Activated naive CD4-positive, alpha-beta T cell treated with anti-CD3 and anti-CD28 coated beads, Interleukin-2, amount 10 ng/mL, durations not matched to agents 7 days and 5 days (primary cell): ENCODE results near the gene THSD1.
"Not testable (repeated sequence)": the region's sequence is repeated elsewhere in the genome, so short reads cannot be mapped to it uniquely, and the experiment has no call there.

ENCODE experiments used
- CTCF ChIA-PET: fragments of 350-600 bp; sonication (Branson Sonifier 250); formaldehyde crosslinking; loops from one replicate; lab custom pipeline; 2021; ENCODE audit warnings: antibody characterized with exemption; lab: Charles Lee
- DNase-seq: peaks from one replicate; pipeline ENCODE4 v3.0.0-alpha.2; 2020
- H3K27ac Mint-ChIP-seq: one replicate; pipeline ENCODE4 v1.8.0; 2021; ENCODE audit warnings: mild to moderate bottlenecking, moderate library complexity, mixed read lengths
- H3K27me3 Mint-ChIP-seq: one replicate; pipeline ENCODE4 v1.8.0; 2021; ENCODE audit warnings: mild to moderate bottlenecking, mixed read lengths
- H3K36me3 Mint-ChIP-seq: one replicate; pipeline ENCODE4 v1.8.0; 2021; ENCODE audit warnings: mixed read lengths
- H3K4me1 Mint-ChIP-seq: one replicate; pipeline ENCODE4 v1.8.0; 2021; ENCODE audit warnings: mixed read lengths
- H3K4me3 Mint-ChIP-seq: one replicate; pipeline ENCODE4 v1.8.0; 2021; ENCODE audit warnings: mild to moderate bottlenecking, moderate library complexity, mixed read lengths
- H3K9me3 Mint-ChIP-seq: one replicate; pipeline ENCODE4 v1.8.0; 2021; ENCODE audit warnings: mixed read lengths

THSD1 gene

GRCh38 chr13:52446265-52446664 lies 40.3 kb upstream of the THSD1 start:
- no peaks in the 10 kb centered on the region for H3K27me3 Mint-ChIP-seq
- CTCF ChIA-PET = interaction anchor here (0.7 kb wide), 1 partner anchor 15 kb away, joined by 3 read pairs; no protein-coding TSS in a partner anchor
- DNase-seq = no peak

DNA sequence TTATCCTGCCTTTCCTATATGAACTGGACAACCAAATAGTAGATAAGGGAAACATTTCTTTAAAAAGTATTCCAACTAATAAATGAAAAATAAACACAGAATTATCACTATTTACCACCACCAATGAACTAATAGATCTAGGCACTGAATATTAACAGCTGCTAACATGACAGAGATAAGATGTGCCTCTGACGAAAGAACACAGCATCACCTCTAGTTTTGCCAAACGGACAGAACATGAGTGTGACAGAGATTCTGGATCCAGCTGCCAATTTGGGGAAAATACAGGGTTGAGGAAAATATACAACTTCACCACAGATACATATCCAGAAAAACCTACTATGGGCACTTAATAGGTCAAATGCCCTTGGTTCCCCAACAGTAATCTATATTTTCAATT lies 26.5 kb upstream of the THSD1 start:
- no peaks in the 10 kb centered on the region for H3K27me3 Mint-ChIP-seq
- CTCF ChIA-PET = no interaction called here
- H3K4me3 Mint-ChIP-seq = no peak overlapping the region
- H3K4me1 Mint-ChIP-seq = peaks cover 4% of the 10 kb centered on the region
- DNase-seq = no peak
- H3K27ac Mint-ChIP-seq = no peak overlapping the region
- H3K9me3 Mint-ChIP-seq = no peaks in the 10 kb centered on the region
- H3K36me3 Mint-ChIP-seq = peaks cover 43% of the 10 kb centered on the region

More at GRCh38 chr13:52446265-52446664, 40.3 kb upstream of the THSD1 start:
- H3K4me3 Mint-ChIP-seq = no peak overlapping the region
- H3K27ac Mint-ChIP-seq = no peak overlapping the region
- H3K36me3 Mint-ChIP-seq = peaks cover 10% of the 10 kb centered on the region
- H3K9me3 Mint-ChIP-seq = no peaks in the 10 kb centered on the region
- peaks cover 25% of the 10 kb centered on the region for H3K4me1 Mint-ChIP-seq

DNA sequence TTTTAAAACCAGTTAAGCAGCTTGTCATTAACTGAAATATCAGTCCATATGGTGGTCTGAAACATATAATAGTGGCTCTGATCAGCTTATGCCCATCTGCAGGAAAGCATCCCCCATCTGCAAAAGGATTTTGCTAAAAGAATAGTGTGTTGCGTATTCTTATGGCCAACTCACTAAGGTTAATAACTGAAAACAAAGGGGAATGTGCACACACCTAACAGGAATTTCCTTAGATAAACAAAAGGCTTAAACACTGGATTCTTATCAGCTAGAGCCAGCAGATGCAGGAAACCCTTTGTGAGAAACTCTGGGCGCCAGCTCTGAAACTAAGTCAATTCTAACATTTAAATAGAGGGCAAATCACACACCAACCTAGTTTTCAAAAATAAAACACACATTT lies 22.3 kb upstream of the THSD1 start:
- H3K27me3 Mint-ChIP-seq = no peaks in the 10 kb centered on the region
- H3K4me3 Mint-ChIP-seq = no peak overlapping the region
- CTCF ChIA-PET = interaction anchor here (1.2 kb wide), 1 partner anchor 22 kb away, joined by 4 read pairs; the partner anchor contains the start of gene VPS36
- H3K4me1 Mint-ChIP-seq = no peaks in the 10 kb centered on the region
- no peaks in the 10 kb centered on the region for H3K9me3 Mint-ChIP-seq
- H3K27ac Mint-ChIP-seq = no peak overlapping the region
- DNase-seq = no peak
- H3K36me3 Mint-ChIP-seq = peaks cover 43% of the 10 kb centered on the region

- no peaks in the 10 kb centered on the region for H3K4me1 Mint-ChIP-seq
- peaks cover 42% of the 10 kb centered on the region for H3K36me3 Mint-ChIP-seq
- CTCF ChIA-PET = no interaction called here
- no peak for DNase-seq
- no peak overlapping the region for H3K4me3 Mint-ChIP-seq
- no peaks in the 10 kb centered on the region for H3K9me3 Mint-ChIP-seq
- H3K27ac Mint-ChIP-seq = no peak overlapping the region
- H3K27me3 Mint-ChIP-seq = no peaks in the 10 kb centered on the region
Observed at GRCh38 chr13:52421216-52421615, 15.2 kb upstream of the THSD1 start.

GRCh38 chr13:52419080-52419479 lies 13.1 kb upstream of the THSD1 start:
- CTCF ChIA-PET = interaction anchor here (0.6 kb wide), 1 partner anchor 418 kb away, joined by 3 read pairs; no protein-coding TSS in a partner anchor
- Mint-ChIP-seq H3K27me3 (no peaks in the 10 kb centered on the region), H3K27ac (no peak overlapping the region), H3K9me3 (no peaks in the 10 kb centered on the region), H3K36me3 (peaks cover 41% of the 10 kb centered on the region), H3K4me3 (no peak overlapping the region), H3K4me1 (no peaks in the 10 kb centered on the region)
- DNase-seq = no peak

GRCh38 chr13:52414963-52415362 lies 9.0 kb upstream of the THSD1 start:
- CTCF ChIA-PET = no interaction called here
- H3K4me1 Mint-ChIP-seq = no peaks in the 10 kb centered on the region
- H3K27ac Mint-ChIP-seq = no peak overlapping the region
- no peak overlapping the region for H3K4me3 Mint-ChIP-seq
- no peak for DNase-seq
- no peaks in the 10 kb centered on the region for H3K27me3 Mint-ChIP-seq
- peaks cover 31% of the 10 kb centered on the region for H3K36me3 Mint-ChIP-seq
- no peaks in the 10 kb centered on the region for H3K9me3 Mint-ChIP-seq

- DNase-seq = no peak
- Mint-ChIP-seq H3K4me1 (no peaks in the 10 kb centered on the region), H3K9me3 (no peaks in the 10 kb centered on the region), H3K4me3 (no peak overlapping the region), H3K36me3 (peaks cover 26% of the 10 kb centered on the region), H3K27me3 (no peaks in the 10 kb centered on the region), H3K27ac (no peak overlapping the region)
- CTCF ChIA-PET = no interaction called here
Observed at GRCh38 chr13:52414051-52414450, 8.1 kb upstream of the THSD1 start.

DNA sequence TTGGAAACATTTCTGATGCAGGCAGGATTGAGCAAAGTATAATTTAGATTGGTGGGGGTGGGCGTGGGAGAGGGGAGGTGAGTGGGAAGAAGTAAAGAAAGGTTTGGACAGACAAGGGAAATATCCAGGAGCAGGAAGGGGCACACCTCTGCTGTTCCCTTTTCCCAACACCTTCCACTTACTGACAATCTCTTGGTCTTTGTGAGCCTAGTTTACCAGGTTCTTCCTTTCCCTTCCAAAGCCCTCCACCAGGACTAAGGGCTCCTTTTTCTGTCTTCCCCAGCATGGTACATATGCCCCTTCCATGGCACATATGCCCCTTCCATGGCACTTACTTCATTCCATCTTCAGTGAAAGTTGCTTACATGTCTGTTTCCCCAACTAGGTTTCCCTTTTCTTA lies 6.2 kb upstream of the THSD1 start:
- H3K9me3 Mint-ChIP-seq = no peaks in the 10 kb centered on the region
- no peak overlapping the region for H3K4me3 Mint-ChIP-seq
- CTCF ChIA-PET = interaction anchor here (1.6 kb wide), 1 partner anchor 10 kb away, joined by 3 read pairs; no protein-coding TSS in a partner anchor
- DNase-seq = no peak
- no peaks in the 10 kb centered on the region for H3K4me1 Mint-ChIP-seq
- peaks cover 19% of the 10 kb centered on the region for H3K36me3 Mint-ChIP-seq
- H3K27me3 Mint-ChIP-seq = peaks cover 4% of the 10 kb centered on the region
- no peak overlapping the region for H3K27ac Mint-ChIP-seq

- Mint-ChIP-seq H3K4me1 (no peaks in the 10 kb centered on the region), H3K36me3 (peaks cover 16% of the 10 kb centered on the region), H3K27me3 (peaks cover 4% of the 10 kb centered on the region), H3K9me3 (no peaks in the 10 kb centered on the region), H3K4me3 (no peak overlapping the region), H3K27ac (no peak overlapping the region)
- CTCF ChIA-PET = interaction anchor here (1.6 kb wide), 1 partner anchor 11 kb away, joined by 3 read pairs; no protein-coding TSS in a partner anchor
- no peak for DNase-seq
Observed at GRCh38 chr13:52411629-52412028, 5.7 kb upstream of the THSD1 start.

GRCh38 chr13:52408071-52408658 lies 2.2 kb upstream of the THSD1 start:
- peaks cover 33% of the 10 kb centered on the region for H3K27me3 Mint-ChIP-seq
- DNase-seq, H3K36me3 Mint-ChIP-seq, H3K27ac Mint-ChIP-seq, H3K9me3 Mint-ChIP-seq, CTCF ChIA-PET, H3K4me3 Mint-ChIP-seq: not testable (repeated sequence)
- peaks cover 19% of the 10 kb centered on the region for H3K4me1 Mint-ChIP-seq

DNA sequence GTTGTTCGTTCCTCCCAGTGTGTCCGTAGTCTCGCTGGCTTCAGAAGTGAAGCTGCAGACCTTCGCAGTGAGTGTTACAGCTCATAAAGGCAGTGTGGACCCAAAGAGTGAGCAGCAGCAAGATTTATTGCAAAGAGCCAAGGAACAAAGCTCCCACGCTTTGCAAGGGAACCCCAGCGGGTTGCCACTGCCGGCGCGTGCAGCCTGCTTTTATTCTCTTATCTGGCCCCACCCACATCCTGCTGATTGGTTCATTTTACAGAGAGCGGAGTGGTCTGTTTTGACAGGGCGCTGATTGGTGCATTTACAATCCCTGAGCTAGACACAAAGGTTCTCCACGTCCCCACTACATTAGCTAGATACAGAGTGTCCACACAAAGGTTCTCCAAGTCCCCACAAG lies 1.5 kb upstream of the THSD1 start:
- H3K36me3 Mint-ChIP-seq, H3K27ac Mint-ChIP-seq, H3K4me3 Mint-ChIP-seq, CTCF ChIA-PET, H3K9me3 Mint-ChIP-seq, DNase-seq: not testable (repeated sequence)
- H3K4me1 Mint-ChIP-seq = peaks cover 19% of the 10 kb centered on the region
- peaks cover 37% of the 10 kb centered on the region for H3K27me3 Mint-ChIP-seq

- peak overlapping the region; percentile 23 for H3K4me3 Mint-ChIP-seq
- no peaks in the 10 kb centered on the region for H3K9me3 Mint-ChIP-seq
- peaks cover 4% of the 10 kb centered on the region for H3K36me3 Mint-ChIP-seq
- peaks cover 39% of the 10 kb centered on the region for H3K27me3 Mint-ChIP-seq
- no peak overlapping the region for H3K27ac Mint-ChIP-seq
- DNase-seq = no peak
- CTCF ChIA-PET = no interaction called here
- H3K4me1 Mint-ChIP-seq = peaks cover 19% of the 10 kb centered on the region
Observed at GRCh38 chr13:52406629-52407028, 657 bp upstream of the THSD1 start.

DNA sequence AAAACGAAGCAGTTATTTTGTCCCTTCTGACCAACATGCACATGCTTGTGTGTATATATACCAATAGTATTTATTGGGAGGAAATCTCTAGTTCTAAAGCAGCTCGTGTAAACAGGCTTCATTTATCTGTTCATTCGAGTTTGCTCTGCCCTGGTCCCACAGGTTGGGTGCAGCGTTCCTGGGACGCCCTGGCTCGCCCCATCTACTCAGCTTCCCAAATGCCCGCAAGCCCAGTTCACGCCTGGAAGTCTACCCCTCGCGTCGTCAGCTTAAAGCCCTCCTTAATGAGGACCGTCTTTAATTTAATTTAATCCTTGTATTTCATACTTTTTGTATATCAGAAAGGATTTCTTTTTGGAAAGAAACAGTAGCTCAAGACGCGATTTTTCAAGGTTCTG lies 604 bp downstream of the THSD1 start:
- CTCF ChIA-PET = interaction anchor here (0.6 to 1.0 kb wide), 2 partner anchors 45 to 95 kb away, joined by 3 read pairs; partner anchors contain the start of gene VPS36
- peaks cover 19% of the 10 kb centered on the region for H3K4me1 Mint-ChIP-seq
- no peaks in the 10 kb centered on the region for H3K9me3 Mint-ChIP-seq
- H3K27ac Mint-ChIP-seq = no peak overlapping the region
- no peak for DNase-seq
- H3K4me3 Mint-ChIP-seq = peak overlapping the region; percentile 60
- peaks cover 2% of the 10 kb centered on the region for H3K36me3 Mint-ChIP-seq
- peaks cover 39% of the 10 kb centered on the region for H3K27me3 Mint-ChIP-seq

DNA sequence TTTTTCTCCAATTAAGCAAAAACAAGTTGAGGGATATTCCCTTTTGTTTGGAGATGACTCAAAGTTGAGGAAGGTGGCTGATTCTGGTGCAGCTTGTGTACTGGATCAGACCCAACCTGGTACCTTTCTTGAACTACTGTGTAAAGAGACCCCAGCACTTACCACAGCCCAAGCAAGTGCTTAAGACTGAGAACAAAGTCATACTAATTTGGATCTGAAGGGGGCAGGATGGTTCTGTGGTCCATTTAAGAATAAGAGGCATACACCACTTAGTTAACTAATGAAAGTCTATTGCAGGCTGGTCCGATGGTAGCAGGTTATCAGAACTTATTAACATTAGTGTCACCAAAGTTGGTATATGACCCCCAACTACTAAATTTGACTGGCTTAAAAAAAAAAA lies 6.3 kb downstream of the THSD1 start:
- Mint-ChIP-seq H3K4me3 (no peak overlapping the region), H3K9me3 (no peaks in the 10 kb centered on the region)

GRCh38 chr13:52399046-52399445 lies 6.9 kb downstream of the THSD1 start:
- CTCF ChIA-PET = no interaction called here
- Mint-ChIP-seq H3K27ac (no peak overlapping the region), H3K27me3 (peaks cover 28% of the 10 kb centered on the region), H3K4me3 (no peak overlapping the region), H3K36me3 (no peaks in the 10 kb centered on the region), H3K9me3 (no peaks in the 10 kb centered on the region), H3K4me1 (peaks cover 2% of the 10 kb centered on the region)
- DNase-seq = no peak

More for the DNA sequence above, 6.3 kb downstream of the THSD1 start:
- Mint-ChIP-seq H3K36me3 (no peaks in the 10 kb centered on the region), H3K27me3 (peaks cover 32% of the 10 kb centered on the region), H3K27ac (no peak overlapping the region), H3K4me1 (peaks cover 8% of the 10 kb centered on the region)
- no peak for DNase-seq
- CTCF ChIA-PET = no interaction called here
